ENCODE results near the gene C2.

- no peak for TF ChIP-seq POLR2A (IDR thresholded peaks at IDR 0.05)
- TF ChIP-seq CTCF (IDR thresholded peaks at IDR 0.05 in 8 of 11, conservative IDR thresholded peaks at IDR 0.05 in 3 of 11): no peak
Observed at GRCh38 chr6:31911826-31912585, 15.5 kb upstream of the C2 start.
